AG20443 (cell line): ENCODE data around the gene CADPS2.

Source experiments
- DNase-seq: peaks from one replicate; pipeline ENCODE4 v3.0.0; 2012; ENCODE audit warnings: low spot score, mixed read lengths

CADPS2 gene

GRCh38 chr7:122600630-122601029 is 285.6 kb downstream of the CADPS2 start:
- DNase-seq: no peak

GRCh38 chr7:122600042-122600441 is 286.2 kb downstream of the CADPS2 start:
- no peak for DNase-seq

- no peak for DNase-seq
Observed at GRCh38 chr7:122597277-122597676, 289.0 kb downstream of the CADPS2 start.

- no peak for DNase-seq
Observed at GRCh38 chr7:122595885-122596284, 290.4 kb downstream of the CADPS2 start.

GRCh38 chr7:122588621-122589020 is 297.6 kb downstream of the CADPS2 start:
- DNase-seq: no peak

GRCh38 chr7:122584676-122585251 is 301.5 kb downstream of the CADPS2 start:
- DNase-seq: no peak

GRCh38 chr7:122578350-122578749 is 307.9 kb downstream of the CADPS2 start:
- DNase-seq: no peak

GRCh38 chr7:122577449-122578003 is 308.7 kb downstream of the CADPS2 start:
- no peak for DNase-seq

- DNase-seq: no peak
Observed at GRCh38 chr7:122572706-122573105, 313.6 kb downstream of the CADPS2 start.

GRCh38 chr7:122561326-122561725 is 324.9 kb downstream of the CADPS2 start:
- DNase-seq: no peak

- no peak for DNase-seq
Observed at GRCh38 chr7:122556873-122557542, 329.3 kb downstream of the CADPS2 start.

- DNase-seq: no peak
Observed at GRCh38 chr7:122556219-122556618, 330.0 kb downstream of the CADPS2 start.

- no peak for DNase-seq
Observed at GRCh38 chr7:122553761-122554160, 332.5 kb downstream of the CADPS2 start.

GRCh38 chr7:122552769-122553168 is 333.5 kb downstream of the CADPS2 start:
- no peak for DNase-seq

GRCh38 chr7:122550545-122550944 is 335.7 kb downstream of the CADPS2 start:
- DNase-seq: no peak

- DNase-seq: no peak
Observed at GRCh38 chr7:122549578-122549977, 336.7 kb downstream of the CADPS2 start.

GRCh38 chr7:122546496-122546895 is 339.8 kb downstream of the CADPS2 start:
- DNase-seq: no peak

- no peak for DNase-seq
Observed at GRCh38 chr7:122544463-122544862, 341.8 kb downstream of the CADPS2 start.

GRCh38 chr7:122543891-122544290 is 342.4 kb downstream of the CADPS2 start:
- no peak for DNase-seq

- no peak for DNase-seq
Observed at GRCh38 chr7:122543166-122543565, 343.1 kb downstream of the CADPS2 start.

GRCh38 chr7:122535086-122535485 is 351.2 kb downstream of the CADPS2 start:
- no peak for DNase-seq

GRCh38 chr7:122532406-122533269 is 353.6 kb downstream of the CADPS2 start:
- peak; percentile 16 for DNase-seq
